Right cardiac atrium (tissue), 5 donors: Measurements from ENCODE around the gene CRISPLD2. TPM values are rescaled to one million over a fixed set of nuclear protein-coding genes. Genes with fewer than 3 reads are reported as not detected.

Source experiments
- ATAC-seq, 2 donors: fragments of 200-7000 bp; cut with Tn5 transposase; one replicate each; pipeline versions ENCODE4 v1.8.0 to v1.9.1; 2020; ENCODE audit warnings: moderate library complexity in 2 of 2, mild to moderate bottlenecking in 1 of 2
- DNase-seq, 3 donors: peaks; one replicate each; pipeline ENCODE4 v3.0.0-alpha.2; 2020
- H3K27ac ChIP-seq: one replicate; pipeline ENCODE4 v1.5.1; 2013; ENCODE audit warnings: mild to moderate bottlenecking, low read length, control low read depth, moderate library complexity
- H3K27me3 ChIP-seq: one replicate; pipeline ENCODE4 v1.6.1; 2013; ENCODE audit not compliant: control insufficient read depth, insufficient read depth
- H3K4me1 ChIP-seq: one replicate; pipeline ENCODE4 v1.6.1; 2013; ENCODE audit warnings: low read length; ENCODE audit not compliant: control insufficient read depth, insufficient read depth
- H3K4me3 ChIP-seq: one replicate; pipeline ENCODE4 v1.5.1; 2013; ENCODE audit warnings: low read length, control low read depth
- H3K9me3 ChIP-seq: one replicate; pipeline ENCODE4 v1.6.1; 2013; ENCODE audit warnings: low read length; ENCODE audit not compliant: control insufficient read depth
- WGBS: extraction: QIAGEN DNeasy Blood & Tissue Kit; methylation state at CpG from one replicate; pipeline ENCODE4 v1.1.7; 2013; 5-methylcytosine and 5-hydroxymethylcytosine counted together
- intact Hi-C, 4 donors: fragments of 100-400 bp; cut with DNase I; formaldehyde crosslinking; loops; one replicate each; pipeline versions ENCODE4 v1.11.0 to v1.14.0; 2022 to 2023
- polyA plus RNA-seq: library from polyadenylated mRNA; stranded (reverse); fragments of 200-250 nt; gene quantifications from one replicate; pipeline ENCODE4 v1.2.3, GENCODE V29; 2013
- total RNA-seq, 4 donors: library from RNA; stranded (reverse); fragmentation: NEBNext Ultra II Directional; extraction: Animal tissue kit (Norgen Biotek cat#: 25700); gene quantifications; one replicate each; pipeline ENCODE4 v1.2.1, GENCODE V29; 2021
- donor health status: healthy with polysubstance abuse.
- donor health status: DM: no; HTN: yes; CAD: no.
- donor health status: DM: no; HTN: no; CAD: no.
- donor health status: DM: no; HTN: yes; CAD: no; lungs with severe emphysema.
- donor health status: DM: yes; HTN: yes; CAD: no.

The CRISPLD2 gene
- total and polyA plus RNA-seq, 5 donors = 12.7 to 69.5 (median 26.3) TPM

DNA sequence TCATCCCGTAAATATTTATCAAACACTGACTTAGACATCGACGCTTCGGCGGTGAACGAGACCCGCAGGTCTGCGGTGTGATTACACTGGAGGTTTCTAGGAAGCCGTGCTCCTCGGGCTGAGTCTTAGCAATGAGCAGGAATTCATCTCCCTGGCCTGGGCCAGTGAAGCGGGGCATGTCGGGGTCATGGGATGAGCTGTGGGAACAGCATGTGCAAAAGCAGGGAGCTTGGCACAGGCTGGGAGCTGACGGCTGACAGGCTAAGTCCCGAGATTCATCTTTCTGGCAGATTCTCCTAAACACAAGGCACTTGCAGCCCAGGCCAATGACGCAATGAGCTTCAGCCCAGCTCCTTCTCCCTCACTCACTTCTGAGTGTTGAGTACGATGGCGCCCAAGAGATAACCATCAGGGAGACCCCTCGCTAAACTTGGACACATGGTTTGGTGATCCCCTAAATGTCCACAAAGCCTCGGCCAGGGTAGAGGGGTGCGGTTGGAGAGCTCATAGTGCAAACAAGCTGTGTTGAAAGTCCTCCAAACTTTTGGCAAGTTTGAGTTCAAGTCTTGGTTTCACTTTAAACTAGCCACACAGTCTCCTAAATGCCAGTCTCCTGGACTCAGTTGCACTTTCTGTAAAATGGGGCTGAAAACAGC lies 12.8 kb downstream of the CRISPLD2 start:
- ATAC-seq = peak; percentile 82 to 87
- peak; percentile 92 to 96 (median 93) for DNase-seq
- Histone ChIP-seq H3K4me1 (peaks cover 7% of the 10 kb centered on the region), H3K27me3 (no peaks in the 10 kb centered on the region), H3K27ac (peak overlapping the region; percentile 76), H3K4me3 (no peak overlapping the region), H3K9me3 (no peaks in the 10 kb centered on the region)
- intact Hi-C loops = loop anchor here in 2 of 4 donors (10.0 kb wide), 1 partner anchor 92 kb away; no protein-coding TSS in a partner anchor
- 50% methylated on average over 20 of the region's 20 CpGs for WGBS

DNA sequence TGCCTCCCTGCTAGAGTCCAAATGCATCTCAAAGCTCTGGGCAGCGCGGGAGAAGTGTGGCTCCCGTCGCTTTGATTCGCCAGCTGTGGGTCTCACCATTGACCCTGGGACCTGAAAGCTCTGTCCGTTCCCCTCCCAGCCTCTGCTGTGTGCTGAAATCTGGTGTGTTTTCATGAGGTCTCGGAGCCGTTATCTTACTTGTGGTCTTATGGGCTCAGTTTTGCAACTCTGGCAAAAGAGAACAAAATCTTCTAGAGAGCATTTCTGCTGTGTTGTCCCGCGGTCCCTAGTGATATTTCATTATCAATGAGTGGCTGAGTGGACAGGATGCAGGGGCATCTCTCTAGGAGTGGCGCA lies 13.3 kb downstream of the CRISPLD2 start:
- Histone ChIP-seq H3K9me3 (no peaks in the 10 kb centered on the region), H3K27me3 (no peaks in the 10 kb centered on the region), H3K4me1 (peaks cover 6% of the 10 kb centered on the region), H3K4me3 (no peak overlapping the region), H3K27ac (peak overlapping the region; percentile 76)
- intact Hi-C loops = loop anchor here in 2 of 4 donors (10.0 kb wide), 1 partner anchor 92 kb away; no protein-coding TSS in a partner anchor
- DNase-seq (peak in 1 of 3 donors; percentile 45), ATAC-seq (peak; percentile 1 to 15)
- WGBS = 60% methylated on average over 11 of the region's 11 CpGs

DNA sequence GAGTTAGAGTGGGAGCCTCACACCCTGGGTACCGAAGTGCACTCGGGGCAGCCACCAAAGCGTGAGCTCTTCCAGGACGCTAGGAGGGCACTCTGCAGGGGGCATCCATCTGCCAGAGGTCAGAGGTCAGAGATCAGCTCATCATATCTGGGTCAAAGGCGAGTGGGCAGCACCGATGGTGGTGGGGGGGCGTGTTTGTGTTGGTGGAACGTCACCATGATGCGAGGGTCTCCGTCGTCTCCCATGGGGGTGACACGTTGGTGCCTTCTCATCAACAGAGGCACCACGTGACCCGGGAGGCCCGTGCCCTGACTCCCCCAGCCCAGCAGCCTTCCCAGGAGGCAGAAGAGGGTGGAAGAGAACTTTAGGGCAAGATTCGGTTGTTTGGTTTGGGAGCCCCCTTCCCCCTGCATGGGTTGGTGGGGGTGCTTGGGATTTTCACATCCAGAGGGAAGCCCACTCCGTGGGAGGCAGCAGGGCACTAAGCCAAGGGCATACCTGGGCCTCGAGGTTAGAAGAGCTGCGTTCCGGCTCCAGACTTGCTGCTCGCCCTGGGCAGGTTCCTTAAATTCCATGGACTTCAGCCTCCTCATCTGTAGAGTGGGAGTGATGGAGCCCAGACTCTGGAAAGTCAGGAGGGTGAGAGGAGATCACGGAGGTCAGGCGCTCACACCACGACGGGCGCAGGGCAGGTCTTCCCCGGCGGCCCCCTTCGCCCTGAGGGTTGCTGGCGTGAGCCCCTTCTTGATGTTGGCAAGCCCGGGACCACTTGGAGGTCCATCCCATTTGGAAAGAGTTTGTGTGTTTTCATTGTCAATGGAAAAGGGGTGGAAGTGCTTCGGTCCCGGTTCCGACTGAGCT lies 14.0 kb downstream of the CRISPLD2 start:
- peak in 2 of 3 donors; percentile 41 to 65 for DNase-seq
- ATAC-seq = no peak
- 83% methylated on average over 34 of the region's 34 CpGs for WGBS
- H3K27ac ChIP-seq = peak overlapping the region; percentile 76
- no peaks in the 10 kb centered on the region for H3K27me3 ChIP-seq
- peaks cover 6% of the 10 kb centered on the region for H3K4me1 ChIP-seq
- no peaks in the 10 kb centered on the region for H3K9me3 ChIP-seq
- H3K4me3 ChIP-seq = no peak overlapping the region
- intact Hi-C loops = loop anchor here in 2 of 4 donors (10.0 kb wide), 1 partner anchor 91 kb away; no protein-coding TSS in a partner anchor

DNA sequence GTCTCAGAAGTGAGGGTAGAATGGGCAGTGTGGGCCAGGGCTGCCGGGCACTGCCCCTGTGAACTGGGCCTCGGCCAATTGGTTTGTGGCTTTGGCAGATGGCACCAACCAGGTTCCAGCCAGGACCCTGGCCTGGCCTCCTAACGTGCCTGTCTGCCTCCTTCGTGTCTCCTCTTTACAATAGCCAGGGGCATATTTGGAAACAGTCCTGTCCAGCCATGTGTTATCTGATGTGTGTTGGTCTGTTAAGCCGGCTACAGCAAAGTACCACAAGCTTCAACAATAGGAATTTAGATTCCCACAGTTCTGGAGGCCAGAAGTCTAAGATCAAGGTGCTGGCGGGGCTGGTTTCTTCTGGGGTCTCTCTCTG lies 14.6 kb downstream of the CRISPLD2 start:
- intact Hi-C loops = loop anchor here in 2 of 4 donors (10.0 kb wide), 1 partner anchor 90 kb away; no protein-coding TSS in a partner anchor
- no peak for DNase-seq
- no peak for ATAC-seq
- H3K27ac ChIP-seq = peak overlapping the region; percentile 21
- no peak overlapping the region for H3K4me3 ChIP-seq
- peaks cover 6% of the 10 kb centered on the region for H3K4me1 ChIP-seq
- H3K27me3 ChIP-seq = no peaks in the 10 kb centered on the region
- no peaks in the 10 kb centered on the region for H3K9me3 ChIP-seq
- 75% methylated on average over 6 of the region's 6 CpGs for WGBS

DNA sequence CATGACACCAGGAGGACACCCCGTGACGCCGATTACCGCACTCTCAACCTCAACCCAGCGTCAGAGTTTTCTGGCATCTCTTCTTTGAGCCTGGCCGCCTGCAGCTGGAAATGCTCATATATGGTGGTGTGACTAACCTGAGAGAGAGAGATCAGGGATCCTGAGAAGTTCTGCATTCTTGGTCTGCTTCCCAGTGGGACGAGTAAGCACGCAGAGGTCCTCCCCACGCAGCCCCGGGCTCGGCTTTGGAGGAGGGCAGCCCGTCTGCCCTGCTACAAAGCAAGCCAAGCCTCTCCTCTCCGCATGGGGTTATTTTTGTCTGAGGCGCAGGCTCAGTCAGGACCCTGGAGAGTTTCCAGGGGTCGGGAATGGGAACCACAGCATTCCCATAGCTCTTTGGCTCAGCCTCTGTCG lies 16.5 kb downstream of the CRISPLD2 start:
- peaks cover 6% of the 10 kb centered on the region for H3K4me1 ChIP-seq
- H3K27ac ChIP-seq = peak overlapping the region; percentile 73
- H3K9me3 ChIP-seq = no peaks in the 10 kb centered on the region
- ATAC-seq (peak; percentile 74), DNase-seq (peak; percentile 85 to 90 (median 89))
- H3K27me3 ChIP-seq = no peaks in the 10 kb centered on the region
- WGBS = 15% methylated on average over 16 of the region's 16 CpGs
- intact Hi-C loops = loop anchor here in 2 of 4 donors (10.0 kb wide), 1 partner anchor 89 kb away; no protein-coding TSS in a partner anchor
- H3K4me3 ChIP-seq = no peak overlapping the region

DNA sequence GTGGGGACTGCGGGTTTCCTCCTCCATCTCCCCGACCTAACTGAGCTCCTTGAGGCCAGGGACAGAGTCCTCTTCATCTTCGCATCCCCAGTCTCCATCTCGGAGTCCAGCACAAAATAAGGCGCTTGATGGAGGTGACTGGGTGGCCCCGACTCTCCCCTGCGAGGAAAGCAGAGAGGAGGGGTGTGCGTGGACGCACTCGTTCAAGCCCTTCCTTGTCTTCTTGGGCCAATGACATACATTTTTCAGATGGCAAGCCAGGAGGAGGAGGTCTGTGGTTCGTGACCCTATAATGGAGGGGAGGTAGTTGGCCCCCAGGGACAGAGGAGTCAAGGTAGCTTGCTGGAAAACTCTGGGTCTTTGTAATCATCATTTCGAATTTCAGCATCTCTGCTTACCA lies 17.2 kb downstream of the CRISPLD2 start:
- DNase-seq (no peak), ATAC-seq (no peak)
- 91% methylated on average over 12 of the region's 12 CpGs for WGBS
- intact Hi-C loops = loop anchor here in 2 of 4 donors (10.0 kb wide), 1 partner anchor 88 kb away; no protein-coding TSS in a partner anchor
- H3K4me1 ChIP-seq = peaks cover 6% of the 10 kb centered on the region
- H3K27ac ChIP-seq = peak overlapping the region; percentile 73
- no peaks in the 10 kb centered on the region for H3K27me3 ChIP-seq
- no peaks in the 10 kb centered on the region for H3K9me3 ChIP-seq
- H3K4me3 ChIP-seq = no peak overlapping the region

DNA sequence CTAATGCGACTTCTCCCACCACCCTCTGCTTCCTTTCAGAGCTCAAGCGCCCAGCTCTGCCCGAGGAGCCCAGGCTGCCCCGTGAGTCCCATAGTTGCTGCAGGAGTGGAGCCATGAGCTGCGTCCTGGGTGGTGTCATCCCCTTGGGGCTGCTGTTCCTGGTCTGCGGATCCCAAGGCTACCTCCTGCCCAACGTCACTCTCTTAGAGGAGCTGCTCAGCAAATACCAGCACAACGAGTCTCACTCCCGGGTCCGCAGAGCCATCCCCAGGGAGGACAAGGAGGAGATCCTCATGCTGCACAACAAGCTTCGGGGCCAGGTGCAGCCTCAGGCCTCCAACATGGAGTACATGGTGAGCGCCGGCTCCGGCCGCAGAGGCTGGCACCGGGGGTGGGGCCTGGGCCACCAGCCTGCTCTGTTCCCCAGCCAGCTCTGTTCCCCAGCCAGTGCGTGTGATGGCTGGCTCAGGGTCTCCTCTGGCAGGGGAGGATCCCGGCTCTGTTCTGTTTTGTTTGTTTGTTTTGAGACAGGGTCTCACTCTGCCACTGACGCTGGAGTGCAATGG lies 18.7 kb downstream of the CRISPLD2 start:
- H3K27me3 ChIP-seq = no peaks in the 10 kb centered on the region
- no peak for ATAC-seq
- intact Hi-C loops = loop anchor here in 2 of 4 donors (10.0 kb wide), 1 partner anchor 86 kb away; no protein-coding TSS in a partner anchor
- no peaks in the 10 kb centered on the region for H3K9me3 ChIP-seq
- H3K4me3 ChIP-seq = no peak overlapping the region
- peak in 1 of 3 donors; percentile 63 for DNase-seq
- peaks cover 6% of the 10 kb centered on the region for H3K4me1 ChIP-seq
- WGBS = 80% methylated on average over 19 of the region's 19 CpGs
- no peak overlapping the region for H3K27ac ChIP-seq

DNA sequence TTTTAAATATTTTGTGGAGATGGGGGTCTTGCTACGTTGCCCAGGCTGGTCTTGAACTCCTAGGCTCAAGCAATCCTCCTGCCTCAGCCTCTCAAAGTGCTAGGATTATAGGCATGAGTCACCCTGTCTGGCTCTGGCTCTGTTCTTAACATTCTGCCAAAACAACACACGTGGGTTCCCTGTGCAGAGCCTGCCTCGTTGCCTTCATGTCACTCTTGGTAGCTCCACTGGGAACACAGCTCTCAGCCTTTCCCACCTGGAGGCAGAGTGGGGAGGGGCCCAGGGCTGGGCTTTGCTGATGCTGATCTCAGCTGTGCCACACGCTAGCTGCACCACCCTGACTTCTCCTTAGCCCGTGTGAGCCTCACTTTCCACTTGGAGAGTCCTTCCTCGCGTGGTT lies 19.3 kb downstream of the CRISPLD2 start:
- Histone ChIP-seq H3K4me3 (no peak overlapping the region), H3K9me3 (no peaks in the 10 kb centered on the region), H3K4me1 (peaks cover 4% of the 10 kb centered on the region), H3K27me3 (no peaks in the 10 kb centered on the region), H3K27ac (no peak overlapping the region)
- intact Hi-C loops = loop anchor here in 2 of 4 donors (10.0 kb wide), 1 partner anchor 86 kb away; no protein-coding TSS in a partner anchor
- ATAC-seq = no peak
- 62% methylated on average over 7 of the region's 7 CpGs for WGBS
- DNase-seq = peak in 1 of 3 donors; percentile 50

DNA sequence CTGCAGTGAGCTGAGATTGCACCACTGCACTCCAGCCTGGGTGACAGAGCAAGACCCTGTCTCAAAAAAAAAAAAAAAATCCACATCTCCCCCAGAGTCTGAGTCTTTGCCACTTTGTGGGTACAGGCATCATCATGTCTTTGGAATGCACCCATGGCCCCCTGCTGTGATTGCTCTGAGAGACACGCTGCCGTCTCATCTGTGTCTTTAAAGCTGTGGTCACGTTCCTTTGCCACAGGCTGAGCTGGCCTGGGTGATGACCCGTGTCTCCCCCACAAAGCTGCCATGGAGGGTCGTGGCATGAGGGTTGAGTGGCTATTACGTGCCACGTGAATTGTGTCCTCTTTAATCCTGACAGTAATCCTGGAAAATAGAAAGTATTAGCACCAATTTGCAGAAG lies 20.2 kb downstream of the CRISPLD2 start:
- no peak for ATAC-seq
- peak in 1 of 3 donors; percentile 15 for DNase-seq
- no peak overlapping the region for H3K4me3 ChIP-seq
- no peaks in the 10 kb centered on the region for H3K27me3 ChIP-seq
- WGBS = 79% methylated on average over 7 of the region's 7 CpGs
- no peaks in the 10 kb centered on the region for H3K4me1 ChIP-seq
- intact Hi-C loops = loop anchor here in 2 of 4 donors (10.0 kb wide), 1 partner anchor 85 kb away; no protein-coding TSS in a partner anchor
- H3K9me3 ChIP-seq = no peaks in the 10 kb centered on the region
- H3K27ac ChIP-seq = no peak overlapping the region

DNA sequence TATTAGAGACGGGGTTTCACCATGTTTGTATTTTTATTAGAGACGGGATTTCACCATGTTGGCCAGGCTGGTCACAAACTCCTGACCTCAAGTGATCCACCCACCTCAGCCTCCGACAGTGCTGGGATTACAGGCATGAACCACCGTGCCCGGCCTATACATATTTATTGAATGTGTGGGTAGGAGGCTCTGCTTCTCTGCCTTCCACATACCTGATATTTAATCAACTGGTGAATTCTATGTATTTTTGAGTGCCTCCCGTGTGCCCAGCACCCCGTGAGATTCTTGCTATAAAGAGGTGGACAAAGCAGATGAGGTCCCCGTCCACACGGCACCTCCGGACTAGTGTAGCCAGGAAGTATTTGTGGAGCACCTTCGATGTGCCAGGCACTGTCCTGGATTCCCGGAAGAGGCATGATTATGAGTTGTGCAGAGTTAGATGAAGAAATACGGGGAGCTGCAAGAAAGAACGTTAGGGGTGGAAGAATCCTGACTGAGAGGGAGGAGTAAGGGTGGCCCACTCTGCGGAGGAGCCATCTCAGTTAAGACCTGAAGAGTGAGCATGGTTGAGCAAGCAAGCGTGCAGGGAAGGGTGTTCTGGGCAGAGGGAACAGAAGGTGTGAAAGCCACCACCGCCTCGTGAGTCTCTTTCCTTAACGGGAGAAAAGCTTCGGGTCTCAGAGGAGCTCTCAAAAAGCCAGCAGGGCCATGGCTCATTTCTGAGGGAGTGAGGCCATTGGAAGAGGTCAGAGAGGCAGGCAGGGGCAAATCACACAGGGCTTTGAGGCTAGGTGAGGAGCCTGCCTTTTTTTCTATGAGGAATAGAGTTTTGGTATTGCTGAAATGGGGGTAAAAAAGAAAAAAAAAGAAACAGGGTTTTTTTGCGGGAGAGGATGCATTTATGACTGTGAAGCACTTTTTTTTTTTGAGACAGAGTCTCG lies 21.2 kb downstream of the CRISPLD2 start:
- Histone ChIP-seq H3K4me1 (no peaks in the 10 kb centered on the region), H3K27me3 (no peaks in the 10 kb centered on the region), H3K9me3 (no peaks in the 10 kb centered on the region), H3K4me3 (no peak overlapping the region), H3K27ac (no peak overlapping the region)
- ATAC-seq (no peak), DNase-seq (peak in 1 of 3 donors; percentile 36)
- 85% methylated on average over 22 of the region's 22 CpGs for WGBS
- intact Hi-C loops = no loop called here
